HEK293 (cell line): ENCODE measurements around the gene LPGAT1.

Source experiments
- CTCF ChIP-seq: fragments of 450-650 bp; formaldehyde crosslinking; IDR thresholded peaks from 2 replicates; pipeline ENCODE4 v1.5.1; 2016; ENCODE audit warnings: missing biosample characterization, missing genetic modification characterization
- INSM2 ChIP-seq: fragments of 450-650 bp; formaldehyde crosslinking; IDR thresholded peaks from 2 replicates; pipeline ENCODE4 v1.5.1; 2016; ENCODE audit warnings: missing biosample characterization, missing genetic modification characterization
- PATZ1 ChIP-seq: fragments of 450-650 bp; formaldehyde crosslinking; IDR thresholded peaks from 2 replicates; pipeline ENCODE4 v1.5.1; 2016; ENCODE audit warnings: missing biosample characterization, missing genetic modification characterization
- SP7 ChIP-seq: fragments of 450-650 bp; formaldehyde crosslinking; IDR thresholded peaks from 2 replicates; pipeline ENCODE4 v1.5.1; 2016; ENCODE audit warnings: missing biosample characterization, missing genetic modification characterization
- ZNF423 ChIP-seq: fragments of 450-650 bp; formaldehyde crosslinking; IDR thresholded peaks from 2 replicates; pipeline ENCODE4 v1.5.1; 2016; ENCODE audit warnings: missing biosample characterization, missing genetic modification characterization
- ZNF571 ChIP-seq: fragments of 450-650 bp; formaldehyde crosslinking; IDR thresholded peaks from 2 replicates; pipeline ENCODE4 v1.5.0; 2017; ENCODE audit warnings: missing biosample characterization, missing genetic modification characterization
- ZNF777 ChIP-seq: fragments of 450-650 bp; formaldehyde crosslinking; IDR thresholded peaks from 2 replicates; pipeline ENCODE4 v1.5.1; 2017; ENCODE audit warnings: missing biosample characterization, missing genetic modification characterization, borderline replicate concordance
- ZSCAN18 ChIP-seq: fragments of 450-650 bp; formaldehyde crosslinking; IDR thresholded peaks from 2 replicates; pipeline ENCODE4 v1.5.1; 2016; ENCODE audit warnings: missing biosample characterization, missing genetic modification characterization

GRCh38 chr1:211711315-211711705 lies 119.3 kb downstream of the LPGAT1 start:
- no peak for TF ChIP-seq ZSCAN18 (tag by site-specific recombination)
- no peak for TF ChIP-seq ZNF571
- no peak for TF ChIP-seq CTCF (tag by site-specific recombination)
- TF ChIP-seq PATZ1 (tag by site-specific recombination): no peak
- TF ChIP-seq ZNF423: no peak
- TF ChIP-seq ZNF777: no peak
- TF ChIP-seq INSM2 (tag by site-specific recombination): no peak
- no peak for TF ChIP-seq SP7 (tag by site-specific recombination)
